SK-N-SH (cell line): ENCODE data around the gene PLEKHM3.

Experiments used
- RAD21 ChIP-seq: IDR thresholded peaks from 2 replicates; pipeline ENCODE4 v1.6.1; 2012; ENCODE audit warnings: mild to moderate bottlenecking, low read length
- TF ChIP-seq, protein P1 (sequence below): IDR thresholded peaks from 2 replicates; pipeline ENCODE4 v1.4.0; 2012; ENCODE audit warnings: low read depth, borderline replicate concordance

DNA sequence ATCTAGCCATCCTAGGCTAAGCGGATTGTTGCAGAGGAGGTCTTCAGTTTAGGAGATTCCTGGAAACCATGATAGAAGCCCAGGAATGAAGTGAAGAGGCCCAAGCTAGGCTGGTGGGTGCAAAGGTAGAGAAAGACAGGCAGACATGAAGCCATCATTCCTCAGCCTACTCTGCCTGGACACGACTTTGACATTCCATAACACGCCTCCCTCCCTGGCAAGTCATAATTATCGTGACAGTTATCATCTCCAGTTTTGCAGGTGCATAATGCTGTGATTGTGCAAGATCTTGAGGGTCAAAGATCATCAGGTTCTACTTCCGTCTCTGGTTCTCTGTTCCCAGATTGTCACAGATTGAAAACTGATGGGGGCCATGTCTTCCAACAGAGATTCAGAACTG lies 240.4 kb downstream of the PLEKHM3 start:
- TF ChIP-seq, protein P1, sequence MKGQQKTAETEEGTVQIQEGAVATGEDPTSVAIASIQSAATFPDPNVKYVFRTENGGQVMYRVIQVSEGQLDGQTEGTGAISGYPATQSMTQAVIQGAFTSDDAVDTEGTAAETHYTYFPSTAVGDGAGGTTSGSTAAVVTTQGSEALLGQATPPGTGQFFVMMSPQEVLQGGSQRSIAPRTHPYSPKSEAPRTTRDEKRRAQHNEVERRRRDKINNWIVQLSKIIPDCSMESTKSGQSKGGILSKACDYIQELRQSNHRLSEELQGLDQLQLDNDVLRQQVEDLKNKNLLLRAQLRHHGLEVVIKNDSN, result no peak
- no peak for TF ChIP-seq RAD21
